K562 (cell line): Measurements from ENCODE around the gene PSMC1. TPM values are rescaled to one million over a fixed set of nuclear protein-coding genes. Genes with fewer than 3 reads are reported as not detected.

Experiments used
- ATAC-seq: fragments of 200-7000 bp; cut with Tn5 transposase; 3 replicates; pipeline ENCODE4 v1.9.1; 2020; ENCODE audit warnings: moderate library complexity
- BruUV-seq: library from RNA; stranded (reverse); fragments of 400-500 nt; replicated peaks from 2 replicates; lab custom pipeline; 2021; lab: Mats Ljungman, UMichigan
- CTCF ChIA-PET: fragments of 300-600 bp; formaldehyde crosslinking; extraction: SDS; loops from one replicate; lab custom pipeline; 2021; ENCODE audit warnings: low intra/inter-chr PET ratio; lab: Yijun Ruan, JAX
- POLR2A ChIA-PET: fragments of 300-600, 350-650 bp; sonication (Branson Sonifier 250); formaldehyde crosslinking; extraction: SDS; loops from one replicate; lab custom pipeline; 2021; ENCODE audit warnings: antibody characterized with exemption, inconsistent platforms; lab: Yijun Ruan, JAX
- DNase-seq, 4 experiments: peaks; one replicate each; pipeline versions ENCODE4 v3.0.0 to v3.0.0-alpha.2; 2011 to 2018; ENCODE audit warnings: low spot score in 3 of 4, mixed read lengths in 3 of 4; ENCODE audit errors: extremely low read depth in 1 of 4
- FAIRE-seq: peaks from 2 replicates; lab custom pipeline; 2011; peaks lifted over from hg19 to GRCh38; lab: Jason Lieb, UNC
- H2AFZ ChIP-seq: 2 replicates; pipeline ENCODE4 v1.6.0; 2011; ENCODE audit warnings: low read depth, low read length, control low read depth, inconsistent platforms
- H3K27ac ChIP-seq: fragments of 200-600 bp; 3 replicates; pipeline ENCODE4 v1.8.0; 2011; ENCODE audit warnings: low read depth, mild to moderate bottlenecking, control low read depth, inconsistent platforms, low read length, moderate library complexity, mixed read lengths; ENCODE audit errors: extremely low read depth
- H3K27me3 ChIP-seq, 2 experiments: fragments of 300-600 bp in 1 of 2; 2 replicates in 1 of 2; 3 replicates in 1 of 2; pipeline versions ENCODE4 v1.6.0 to v1.8.0; 2011; ENCODE audit warnings: inconsistent platforms in 2 of 2, low read length in 2 of 2, mild to moderate bottlenecking in 1 of 2, mixed read lengths in 1 of 2, moderate library complexity in 1 of 2; ENCODE audit not compliant: control insufficient read depth in 2 of 2, insufficient read depth in 2 of 2
- H3K36me3 ChIP-seq: fragments of 300-600 bp; 3 replicates; pipeline ENCODE4 v1.8.0; 2011; ENCODE audit warnings: mild to moderate bottlenecking, low read length, inconsistent platforms; ENCODE audit not compliant: control insufficient read depth, insufficient read depth
- H3K4me1 ChIP-seq, 2 experiments: fragments of 200-600 bp in 1 of 2; replicated peaks in 1 of 2; 2 replicates in 1 of 2; 3 replicates in 1 of 2; pipeline versions ENCODE4 v1.5.1 to v1.8.0; 2011; ENCODE audit warnings: inconsistent platforms in 2 of 2, low read length in 2 of 2, mild to moderate bottlenecking in 1 of 2, mixed read lengths in 1 of 2, moderate library complexity in 1 of 2; ENCODE audit not compliant: control insufficient read depth in 2 of 2, insufficient read depth in 2 of 2
- H3K4me2 ChIP-seq: 2 replicates; pipeline ENCODE4 v1.6.1; 2011; ENCODE audit warnings: low read length, control low read depth, inconsistent platforms, mixed read lengths; ENCODE audit not compliant: insufficient read depth
- H3K4me3 ChIP-seq: fragments of 200-600 bp; sonication (generic), shearing (Covaris generic); 2 replicates; pipeline ENCODE4 v1.5.1; 2016; ENCODE audit warnings: control low read depth, inconsistent platforms
- H3K79me2 ChIP-seq: fragments of 200-600 bp; 3 replicates; pipeline ENCODE4 v1.8.0; 2011; ENCODE audit warnings: low read length, inconsistent platforms; ENCODE audit not compliant: control insufficient read depth, insufficient read depth
- H3K9ac ChIP-seq, 2 experiments: 2 replicates each; pipeline versions ENCODE4 v1.6.0 to v1.6.1; 2011; ENCODE audit warnings: low read depth in 2 of 2, low read length in 2 of 2, control low read depth in 1 of 2, inconsistent platforms in 1 of 2, mild to moderate bottlenecking in 1 of 2, mixed read lengths in 1 of 2; ENCODE audit not compliant: insufficient read depth in 1 of 2
- H3K9me1 ChIP-seq: one replicate; pipeline ENCODE4 v1.6.0; 2011; ENCODE audit warnings: inconsistent platforms, mild to moderate bottlenecking, low read length, moderate library complexity; ENCODE audit not compliant: control insufficient read depth, insufficient read depth
- H3K9me3 ChIP-seq: replicated peaks from 2 replicates; pipeline ENCODE4 v1.5.1; 2011; ENCODE audit warnings: low read depth, low read length, inconsistent platforms; ENCODE audit not compliant: control insufficient read depth, insufficient read depth
- H4K20me1 ChIP-seq: replicated peaks from 2 replicates; pipeline ENCODE4 v1.6.1; 2011; ENCODE audit warnings: low read length, inconsistent platforms, mixed read lengths; ENCODE audit not compliant: control insufficient read depth, insufficient read depth
- SOX6 ChIP-seq: fragments of 450-650 bp; IDR thresholded peaks from 2 replicates; pipeline ENCODE4 v1.6.1; 2014; ENCODE audit warnings: mild to moderate bottlenecking
- YY1 ChIP-seq, 3 experiments: IDR thresholded peaks; 2 replicates each; pipeline ENCODE4 v1.6.1; 2011; ENCODE audit warnings: low read length in 2 of 3, mild to moderate bottlenecking in 2 of 3, moderate library complexity in 2 of 3, borderline replicate concordance in 1 of 3, control low read depth in 1 of 3, low read depth in 1 of 3; ENCODE audit not compliant: insufficient read depth in 3 of 3, insufficient replicate concordance in 2 of 3, control insufficient read depth in 1 of 3, insufficient read length in 1 of 3; ENCODE audit errors: extremely low read depth in 1 of 3
- ZNF699 ChIP-seq: fragments of 250-450 bp; sonication (Bioruptor Pico); IDR thresholded peaks from 2 replicates; pipeline ENCODE4 v1.8.0; 2021; ENCODE audit warnings: mild to moderate bottlenecking, moderate library complexity; ENCODE audit not compliant: insufficient replicate concordance
- WGBS: fragments of 100-300 bp; shearing (Covaris generic); methylation state at CpG from one replicate; pipeline ENCODE4 v1.1.6; 2016; ENCODE audit warnings: low coverage, mixed read lengths; ENCODE audit not compliant: insufficient coverage; ENCODE audit errors: missing lambda C conversion rate; 5-methylcytosine and 5-hydroxymethylcytosine counted together
- in situ Hi-C: fragments of 300-500 bp; cut with MboI; formaldehyde crosslinking; loops from 4 replicates; pipeline ENCODE4 v1.15.0; 2018; ENCODE audit warnings: inconsistent platforms, mixed read lengths
- intact Hi-C: fragments of 100-400 bp; cut with micrococcal nuclease; formaldehyde crosslinking; loops from 2 replicates; pipeline ENCODE4 v1.14.2; 2022
- polyA plus RNA-seq, 8 experiments: library from polyadenylated mRNA; depleted of rRNA in 4 of 8; stranded (reverse) in 5 of 8; unstranded in 3 of 8; fragments of >200 nt; fragmentation: Nextera tagmentation in 2 of 8; fragmentation: Illumina TruSeq in 1 of 8; extraction: Ambion mirVana in 2 of 8; extraction: Trizol in 1 of 8; gene quantifications; 2 replicates each; pipeline versions ENCODE4 v1.2.1 to v1.2.3, GENCODE V29; 2011 to 2014; ENCODE audit warnings: inconsistent platforms in 1 of 8, missing spikeins in 1 of 8
- total RNA-seq, 7 experiments: library from RNA; depleted of rRNA in 6 of 7; stranded (reverse); fragments of >200 nt in 6 of 7; fragmentation: Illumina TruSeq in 2 of 7; extraction: Trizol in 2 of 7; gene quantifications; 2 replicates each; pipeline versions ENCODE4 v1.2.1 to v1.2.3, GENCODE V29; 2011 to 2021; ENCODE audit warnings: low replicate concordance in 1 of 7
- TF ChIP-seq, protein P1 (sequence below): fragments of 250-450 bp; sonication (Bioruptor Pico); IDR thresholded peaks from 2 replicates; pipeline ENCODE4 v1.5.0; 2020; ENCODE audit warnings: mild to moderate bottlenecking
- TF ChIP-seq, protein P2 (sequence below), 2 experiments: fragments of 450-650 bp in 1 of 2; IDR thresholded peaks; 2 replicates each; pipeline ENCODE4 v1.6.1; 2011 to 2017; ENCODE audit warnings: low read depth in 2 of 2, antibody characterized with exemption in 1 of 2, borderline replicate concordance in 1 of 2, low read length in 1 of 2, mild to moderate bottlenecking in 1 of 2, mixed read lengths in 1 of 2; ENCODE audit not compliant: control insufficient read depth in 1 of 2
- TF ChIP-seq, protein P3 (sequence below): IDR thresholded peaks from 2 replicates; pipeline ENCODE4 v1.6.1; 2014; ENCODE audit warnings: antibody characterized with exemption
- TF ChIP-seq, protein P4 (sequence below), 2 experiments: fragments of 450-650 bp in 1 of 2; sonication (generic) in 1 of 2; formaldehyde crosslinking; conservative IDR thresholded peaks; 2 replicates each; pipeline versions ENCODE4 v1.4.0 to v1.8.1; 2020 to 2022; ENCODE audit warnings: mild to moderate bottlenecking in 1 of 2, missing genetic modification reagents in 1 of 2

PSMC1 gene
- total and polyA plus RNA-seq, 9 of the 15 experiments (the other 6 are each of a cell fraction or from before 2014, with no cell fraction given) = 87.8 to 276 (median 165) TPM

DNA sequence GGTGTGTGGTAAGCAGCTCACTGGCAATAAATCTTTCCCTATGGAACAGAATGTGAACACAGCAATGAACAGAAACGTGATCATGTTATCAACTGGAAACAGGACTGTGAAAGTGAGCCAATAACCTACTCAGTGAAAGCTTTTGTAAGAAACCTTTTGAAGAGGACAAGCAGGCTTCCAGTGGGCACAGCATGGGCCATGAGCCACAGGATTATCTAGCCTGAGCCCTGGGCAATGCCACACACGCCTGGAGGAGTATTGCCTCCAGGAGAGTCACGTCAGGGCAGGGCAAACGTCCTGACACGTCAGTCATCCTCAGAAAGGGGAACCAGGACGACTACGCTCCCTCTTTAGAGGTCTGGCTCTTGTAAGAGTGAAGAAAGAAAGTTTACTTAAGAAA lies 43.1 kb downstream of the PSMC1 start:
- CTCF ChIA-PET = no interaction called here
- ATAC-seq = no peak
- Histone ChIP-seq H3K9me3 (no peaks in the 10 kb centered on the region), H3K9ac (no peak overlapping the region), H3K4me3 (no peak overlapping the region), H3K4me1 (peaks cover 0 to 7% of the 10 kb centered on the region in 2 experiments; a peak in 2 of 5 replicates), H4K20me1 (no peaks in the 10 kb centered on the region), H3K79me2 (no peaks in the 10 kb centered on the region), H3K27me3 (no peaks in the 10 kb centered on the region), H2AFZ (no peak overlapping the region), H3K27ac (no peak overlapping the region), H3K9me1 (no peaks in the 10 kb centered on the region), H3K4me2 (no peak overlapping the region), H3K36me3 (peaks cover 55% of the 10 kb centered on the region; the same call in 2 of the 3 replicates)
- TF ChIP-seq, protein P1, sequence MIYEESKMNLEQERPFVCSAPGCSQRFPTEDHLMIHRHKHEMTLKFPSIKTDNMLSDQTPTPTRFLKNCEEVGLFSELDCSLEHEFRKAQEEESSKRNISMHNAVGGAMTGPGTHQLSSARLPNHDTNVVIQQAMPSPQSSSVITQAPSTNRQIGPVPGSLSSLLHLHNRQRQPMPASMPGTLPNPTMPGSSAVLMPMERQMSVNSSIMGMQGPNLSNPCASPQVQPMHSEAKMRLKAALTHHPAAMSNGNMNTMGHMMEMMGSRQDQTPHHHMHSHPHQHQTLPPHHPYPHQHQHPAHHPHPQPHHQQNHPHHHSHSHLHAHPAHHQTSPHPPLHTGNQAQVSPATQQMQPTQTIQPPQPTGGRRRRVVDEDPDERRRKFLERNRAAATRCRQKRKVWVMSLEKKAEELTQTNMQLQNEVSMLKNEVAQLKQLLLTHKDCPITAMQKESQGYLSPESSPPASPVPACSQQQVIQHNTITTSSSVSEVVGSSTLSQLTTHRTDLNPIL (CRISPR knock-in tag) = no peak
- TF ChIP-seq, protein P2, sequence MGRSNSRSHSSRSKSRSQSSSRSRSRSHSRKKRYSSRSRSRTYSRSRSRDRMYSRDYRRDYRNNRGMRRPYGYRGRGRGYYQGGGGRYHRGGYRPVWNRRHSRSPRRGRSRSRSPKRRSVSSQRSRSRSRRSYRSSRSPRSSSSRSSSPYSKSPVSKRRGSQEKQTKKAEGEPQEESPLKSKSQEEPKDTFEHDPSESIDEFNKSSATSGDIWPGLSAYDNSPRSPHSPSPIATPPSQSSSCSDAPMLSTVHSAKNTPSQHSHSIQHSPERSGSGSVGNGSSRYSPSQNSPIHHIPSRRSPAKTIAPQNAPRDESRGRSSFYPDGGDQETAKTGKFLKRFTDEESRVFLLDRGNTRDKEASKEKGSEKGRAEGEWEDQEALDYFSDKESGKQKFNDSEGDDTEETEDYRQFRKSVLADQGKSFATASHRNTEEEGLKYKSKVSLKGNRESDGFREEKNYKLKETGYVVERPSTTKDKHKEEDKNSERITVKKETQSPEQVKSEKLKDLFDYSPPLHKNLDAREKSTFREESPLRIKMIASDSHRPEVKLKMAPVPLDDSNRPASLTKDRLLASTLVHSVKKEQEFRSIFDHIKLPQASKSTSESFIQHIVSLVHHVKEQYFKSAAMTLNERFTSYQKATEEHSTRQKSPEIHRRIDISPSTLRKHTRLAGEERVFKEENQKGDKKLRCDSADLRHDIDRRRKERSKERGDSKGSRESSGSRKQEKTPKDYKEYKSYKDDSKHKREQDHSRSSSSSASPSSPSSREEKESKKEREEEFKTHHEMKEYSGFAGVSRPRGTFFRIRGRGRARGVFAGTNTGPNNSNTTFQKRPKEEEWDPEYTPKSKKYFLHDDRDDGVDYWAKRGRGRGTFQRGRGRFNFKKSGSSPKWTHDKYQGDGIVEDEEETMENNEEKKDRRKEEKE (IDR thresholded peaks at IDR 0.05; ENCODE audit: borderline replicate concordance in 1 of 2, control insufficient read depth in 1 of 2, low read depth in 2 of 2, low read length in 1 of 2) = no peak
- TF ChIP-seq, protein P3, sequence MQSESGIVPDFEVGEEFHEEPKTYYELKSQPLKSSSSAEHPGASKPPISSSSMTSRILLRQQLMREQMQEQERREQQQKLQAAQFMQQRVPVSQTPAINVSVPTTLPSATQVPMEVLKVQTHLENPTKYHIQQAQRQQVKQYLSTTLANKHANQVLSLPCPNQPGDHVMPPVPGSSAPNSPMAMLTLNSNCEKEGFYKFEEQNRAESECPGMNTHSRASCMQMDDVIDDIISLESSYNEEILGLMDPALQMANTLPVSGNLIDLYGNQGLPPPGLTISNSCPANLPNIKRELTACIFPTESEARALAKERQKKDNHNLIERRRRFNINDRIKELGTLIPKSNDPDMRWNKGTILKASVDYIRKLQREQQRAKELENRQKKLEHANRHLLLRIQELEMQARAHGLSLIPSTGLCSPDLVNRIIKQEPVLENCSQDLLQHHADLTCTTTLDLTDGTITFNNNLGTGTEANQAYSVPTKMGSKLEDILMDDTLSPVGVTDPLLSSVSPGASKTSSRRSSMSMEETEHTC = no peak
- TF ChIP-seq, protein P4, sequence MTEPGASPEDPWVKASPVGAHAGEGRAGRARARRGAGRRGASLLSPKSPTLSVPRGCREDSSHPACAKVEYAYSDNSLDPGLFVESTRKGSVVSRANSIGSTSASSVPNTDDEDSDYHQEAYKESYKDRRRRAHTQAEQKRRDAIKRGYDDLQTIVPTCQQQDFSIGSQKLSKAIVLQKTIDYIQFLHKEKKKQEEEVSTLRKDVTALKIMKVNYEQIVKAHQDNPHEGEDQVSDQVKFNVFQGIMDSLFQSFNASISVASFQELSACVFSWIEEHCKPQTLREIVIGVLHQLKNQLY (CRISPR knock-in tag; conservative IDR thresholded peaks at IDR 0.05) = no peak
- TF ChIP-seq SOX6 (no peak), YY1 (IDR thresholded peaks at IDR 0.05; ENCODE audit: borderline replicate concordance in 1 of 3, control insufficient read depth in 1 of 3, extremely low read depth in 1 of 3, insufficient read depth in 3 of 3, insufficient read length in 1 of 3, insufficient replicate concordance in 2 of 3, low read depth in 1 of 3, low read length in 2 of 3) (no peak), ZNF699 (CRISPR knock-in tag) (no peak)
- no peak for FAIRE-seq
- in situ Hi-C loops = no loop called here
- DNase-seq = no peak
- POLR2A ChIA-PET = no interaction called here
- BruUV-seq = no TSS peak
- 79% methylated on average over 7 of the region's 7 CpGs for WGBS
- intact Hi-C loops = no loop called here
